Activated T-cell treated with anti-CD3 and anti-CD28 coated beads, Interleukin-2, amount 50 U/mL, for 4 hours (primary cell): Measurements from ENCODE around the gene KBTBD3. TPM values are rescaled to one million over a fixed set of nuclear protein-coding genes. Genes with fewer than 3 reads are reported as not detected.

ENCODE experiments used
- ATAC-seq, 2 donors: fragments of 200-7000 bp; cut with Tn5 transposase; one replicate each; pipeline ENCODE4 v1.10.0; 2021
- DNase-seq: peaks from one replicate; pipeline ENCODE4 v3.0.0-alpha.2; 2020
- H3K27me3 Mint-ChIP-seq: one replicate; pipeline ENCODE4 v1.8.0; 2021; ENCODE audit warnings: low read depth, mixed read lengths
- H3K36me3 Mint-ChIP-seq: one replicate; pipeline ENCODE4 v1.8.0; 2022; ENCODE audit warnings: mixed read lengths; ENCODE audit not compliant: insufficient read depth
- H3K4me1 Mint-ChIP-seq: one replicate; pipeline ENCODE4 v1.8.0; 2021; ENCODE audit warnings: low read depth, mixed read lengths
- H3K4me3 Mint-ChIP-seq: one replicate; pipeline ENCODE4 v1.8.0; 2021; ENCODE audit warnings: mild to moderate bottlenecking, moderate library complexity, mixed read lengths
- H3K9me3 Mint-ChIP-seq: one replicate; pipeline ENCODE4 v1.8.0; 2021; ENCODE audit warnings: mixed read lengths
- total RNA-seq, 3 donors: library from RNA; stranded (reverse); gene quantifications; one replicate each; pipeline ENCODE4 v1.2.1, GENCODE V29; 2021

KBTBD3 gene
- 1 to 10 TPM in 2 of 3 donors, under 1 TPM in 1; 0.61 to 2.4 (median 1.9) TPM for total RNA-seq

- no peaks in the 10 kb centered on the region for H3K9me3 Mint-ChIP-seq
- ATAC-seq (peak; percentile 95 to 97), DNase-seq (peak; percentile 97)
- peaks cover 17% of the 10 kb centered on the region for H3K36me3 Mint-ChIP-seq
- H3K4me1 Mint-ChIP-seq: peaks cover 49% of the 10 kb centered on the region
- no peaks in the 10 kb centered on the region for H3K27me3 Mint-ChIP-seq
- H3K4me3 Mint-ChIP-seq: peak within 1 kb of the TSS; percentile 97
These were observed at the start of gene KBTBD3 for GRCh38 chr11:106076919-106077608. Gene KBTBD3 (minus strand): TSS chr11:106077347. CDS start chr11:106059097, 18,250 bp downstream.

GRCh38 chr11:106121570-106122320 lies 44.6 kb upstream of the KBTBD3 start:
- H3K36me3 Mint-ChIP-seq: no peaks in the 10 kb centered on the region
- H3K4me1 Mint-ChIP-seq: no peaks in the 10 kb centered on the region
- no peak for ATAC-seq
- peaks cover 13% of the 10 kb centered on the region for H3K27me3 Mint-ChIP-seq
- no peaks in the 10 kb centered on the region for H3K9me3 Mint-ChIP-seq
- DNase-seq: no peak
- no peak overlapping the region for H3K4me3 Mint-ChIP-seq

- no peak for ATAC-seq
- Mint-ChIP-seq H3K4me3 (no peak overlapping the region), H3K27me3 (no peaks in the 10 kb centered on the region), H3K4me1 (no peaks in the 10 kb centered on the region), H3K9me3 (peaks cover 5% of the 10 kb centered on the region), H3K36me3 (no peaks in the 10 kb centered on the region)
- DNase-seq: no peak
These were observed 28.8 kb upstream of the KBTBD3 start for GRCh38 chr11:106105986-106106385.

- no peak for ATAC-seq
- no peak for DNase-seq
- peaks cover 5% of the 10 kb centered on the region for H3K9me3 Mint-ChIP-seq
- no peaks in the 10 kb centered on the region for H3K27me3 Mint-ChIP-seq
- H3K36me3 Mint-ChIP-seq: peaks cover 18% of the 10 kb centered on the region
- H3K4me1 Mint-ChIP-seq: no peaks in the 10 kb centered on the region
- no peak overlapping the region for H3K4me3 Mint-ChIP-seq
These were observed 24.7 kb upstream of the KBTBD3 start for GRCh38 chr11:106101819-106102218.

- H3K27me3 Mint-ChIP-seq: no peaks in the 10 kb centered on the region
- peaks cover 5% of the 10 kb centered on the region for H3K9me3 Mint-ChIP-seq
- no peaks in the 10 kb centered on the region for H3K4me1 Mint-ChIP-seq
- H3K36me3 Mint-ChIP-seq: peaks cover 22% of the 10 kb centered on the region
- no peak for DNase-seq
- ATAC-seq: no peak
- no peak overlapping the region for H3K4me3 Mint-ChIP-seq
These were observed 24.2 kb upstream of the KBTBD3 start for GRCh38 chr11:106101370-106101769.

- DNase-seq (no peak), ATAC-seq (no peak)
- Mint-ChIP-seq H3K27me3 (no peaks in the 10 kb centered on the region), H3K4me3 (no peak overlapping the region), H3K9me3 (peaks cover 5% of the 10 kb centered on the region), H3K36me3 (peaks cover 35% of the 10 kb centered on the region), H3K4me1 (no peaks in the 10 kb centered on the region)
These were observed 21.9 kb upstream of the KBTBD3 start for GRCh38 chr11:106098893-106099553.

- H3K9me3 Mint-ChIP-seq: no peaks in the 10 kb centered on the region
- peaks cover 39% of the 10 kb centered on the region for H3K36me3 Mint-ChIP-seq
- no peak overlapping the region for H3K4me3 Mint-ChIP-seq
- H3K4me1 Mint-ChIP-seq: peaks cover 35% of the 10 kb centered on the region
- ATAC-seq (no peak), DNase-seq (no peak)
- no peaks in the 10 kb centered on the region for H3K27me3 Mint-ChIP-seq
These were observed 15.3 kb upstream of the KBTBD3 start for GRCh38 chr11:106092446-106092845.

- Mint-ChIP-seq H3K4me1 (peaks cover 41% of the 10 kb centered on the region), H3K9me3 (no peaks in the 10 kb centered on the region), H3K36me3 (peaks cover 32% of the 10 kb centered on the region), H3K27me3 (no peaks in the 10 kb centered on the region), H3K4me3 (no peak overlapping the region)
- DNase-seq (no peak), ATAC-seq (peak; percentile 95 to 98)
These were observed 14.5 kb upstream of the KBTBD3 start for GRCh38 chr11:106091480-106092123.

- H3K4me3 Mint-ChIP-seq: no peak overlapping the region
- DNase-seq (no peak), ATAC-seq (no peak)
- H3K4me1 Mint-ChIP-seq: peaks cover 57% of the 10 kb centered on the region
- peaks cover 24% of the 10 kb centered on the region for H3K36me3 Mint-ChIP-seq
- H3K9me3 Mint-ChIP-seq: no peaks in the 10 kb centered on the region
- no peaks in the 10 kb centered on the region for H3K27me3 Mint-ChIP-seq
These were observed 11.7 kb upstream of the KBTBD3 start for GRCh38 chr11:106088896-106089295.

- H3K27me3 Mint-ChIP-seq: no peaks in the 10 kb centered on the region
- H3K9me3 Mint-ChIP-seq: no peaks in the 10 kb centered on the region
- DNase-seq (peak; percentile 28), ATAC-seq (peak; percentile 31 to 35)
- H3K4me1 Mint-ChIP-seq: peaks cover 63% of the 10 kb centered on the region
- no peak overlapping the region for H3K4me3 Mint-ChIP-seq
- peaks cover 25% of the 10 kb centered on the region for H3K36me3 Mint-ChIP-seq
These were observed 10.8 kb upstream of the KBTBD3 start for GRCh38 chr11:106087815-106088435.

GRCh38 chr11:106086850-106087249 lies 9.7 kb upstream of the KBTBD3 start:
- no peak overlapping the region for H3K4me3 Mint-ChIP-seq
- ATAC-seq (no peak), DNase-seq (no peak)
- H3K36me3 Mint-ChIP-seq: peaks cover 18% of the 10 kb centered on the region
- H3K9me3 Mint-ChIP-seq: no peaks in the 10 kb centered on the region
- H3K4me1 Mint-ChIP-seq: peaks cover 67% of the 10 kb centered on the region
- H3K27me3 Mint-ChIP-seq: no peaks in the 10 kb centered on the region

GRCh38 chr11:106086135-106086534 lies 9.0 kb upstream of the KBTBD3 start:
- DNase-seq (no peak), ATAC-seq (no peak)
- Mint-ChIP-seq H3K36me3 (peaks cover 16% of the 10 kb centered on the region), H3K4me3 (no peak overlapping the region), H3K4me1 (peaks cover 66% of the 10 kb centered on the region), H3K9me3 (no peaks in the 10 kb centered on the region), H3K27me3 (no peaks in the 10 kb centered on the region)

GRCh38 chr11:106082096-106082495 lies 4.9 kb upstream of the KBTBD3 start:
- DNase-seq (no peak), ATAC-seq (no peak)
- no peaks in the 10 kb centered on the region for H3K9me3 Mint-ChIP-seq
- no peaks in the 10 kb centered on the region for H3K27me3 Mint-ChIP-seq
- H3K4me3 Mint-ChIP-seq: no peak overlapping the region
- peaks cover 65% of the 10 kb centered on the region for H3K4me1 Mint-ChIP-seq
- H3K36me3 Mint-ChIP-seq: peaks cover 26% of the 10 kb centered on the region
